GM12878 (cell line): ENCODE results near the gene ZNF687. TPM values are rescaled to one million over a fixed set of nuclear protein-coding genes. Genes with fewer than 3 reads are reported as not detected.

Experiments
- BCL3 ChIP-seq: IDR thresholded peaks from 2 replicates; pipeline ENCODE4 v1.6.1; 2011; ENCODE audit warnings: borderline replicate concordance, low read depth, mild to moderate bottlenecking, moderate library complexity, low read length; ENCODE audit not compliant: insufficient read depth, poor library complexity, severe bottlenecking
- CEBPZ ChIP-seq: fragments of 150-350 bp; IDR thresholded peaks from 2 replicates; pipeline ENCODE4 v1.6.1; 2016; ENCODE audit warnings: low read depth, low read length
- ETV6 ChIP-seq, 2 experiments: fragments of 450-650 bp in 1 of 2; IDR thresholded peaks in 1 of 2; conservative IDR thresholded peaks in 1 of 2; 2 replicates each; pipeline ENCODE4 v1.6.1; 2014; ENCODE audit warnings: antibody characterized with exemption in 1 of 2, borderline replicate concordance in 1 of 2, low read depth in 1 of 2, mild to moderate bottlenecking in 1 of 2, moderate library complexity in 1 of 2
- IRF4 ChIP-seq: IDR thresholded peaks from 2 replicates; pipeline ENCODE4 v1.6.1; 2011; ENCODE audit warnings: low read depth, low read length
- MYB ChIP-seq: fragments of 150-350 bp; IDR thresholded peaks from 2 replicates; pipeline ENCODE4 v1.6.1; 2014; ENCODE audit warnings: mild to moderate bottlenecking, low read depth, low read length, borderline replicate concordance
- NR2F1 ChIP-seq: fragments of 450-650 bp; conservative IDR thresholded peaks from 2 replicates; pipeline ENCODE4 v1.6.1; 2017; ENCODE audit warnings: mild to moderate bottlenecking
- RBBP5 ChIP-seq: fragments of 200-600 bp; sonication (generic); conservative IDR thresholded peaks from 2 replicates; pipeline ENCODE4 v1.6.1; 2016
- SMC3 ChIP-seq: IDR thresholded peaks from 2 replicates; pipeline ENCODE4 v1.6.1; 2011; ENCODE audit warnings: low read length, improper control_type of control experiment, borderline replicate concordance
- ZNF207 ChIP-seq: fragments of 450-650 bp; IDR thresholded peaks from 2 replicates; pipeline ENCODE4 v1.6.1; 2014; ENCODE audit warnings: antibody characterized with exemption, mild to moderate bottlenecking, borderline replicate concordance
- ZNF592 ChIP-seq: fragments of 450-650 bp; IDR thresholded peaks from 2 replicates; pipeline ENCODE4 v1.6.1; 2017; ENCODE audit warnings: mild to moderate bottlenecking, moderate library complexity
- ZZZ3 ChIP-seq: IDR thresholded peaks from 2 replicates; pipeline ENCODE4 v1.6.1; 2011; ENCODE audit warnings: low read depth; ENCODE audit not compliant: control insufficient read depth, insufficient read length
- polyA plus RNA-seq, 11 experiments: library from polyadenylated mRNA; depleted of rRNA in 4 of 11; unstranded in 6 of 11; stranded (reverse) in 5 of 11; fragments of >200 nt; fragmentation: Nextera tagmentation in 4 of 11; fragmentation: Illumina TruSeq in 1 of 11; extraction: Ambion mirVana in 4 of 11; extraction: Trizol in 1 of 11; gene quantifications; 1 replicate in 1 of 11; 2 replicates in 10 of 11; pipeline versions ENCODE4 v1.2.1 to v1.2.3, GENCODE V29; 2011 to 2016; ENCODE audit warnings: inconsistent platforms in 2 of 11, missing spikeins in 2 of 11, low read depth in 1 of 11
- total RNA-seq, 4 experiments: library from RNA; depleted of rRNA in 3 of 4; stranded (reverse); fragments of >200 nt in 3 of 4; fragmentation: Illumina TruSeq in 1 of 4; extraction: Trizol in 1 of 4; gene quantifications; 2 replicates each; pipeline versions ENCODE4 v1.2.1 to v1.2.3, GENCODE V29; 2013 to 2021

Gene ZNF687
- total and polyA plus RNA-seq, 10 of the 15 experiments (the other 5 are each of a cell fraction or from before 2014, with no cell fraction given): 0.08 to 30.9 (median 9.9) TPM

GRCh38 chr1:151324390-151324930 lies 42.4 kb downstream of the ZNF687 start (continued):
- no peak for TF ChIP-seq ZNF592
- TF ChIP-seq IRF4: no peak
- no peak for TF ChIP-seq CEBPZ
- no peak for TF ChIP-seq ETV6 (conservative IDR thresholded peaks at IDR 0.05 in 1 of 2, IDR thresholded peaks at IDR 0.05 in 1 of 2; ENCODE audit: borderline replicate concordance in 1 of 2, low read depth in 1 of 2)
- no peak for TF ChIP-seq BCL3
- no peak for TF ChIP-seq ZNF207
- no peak for TF ChIP-seq RBBP5
- TF ChIP-seq MYB: no peak
- TF ChIP-seq NR2F1: no peak
- TF ChIP-seq SMC3: no peak
- no peak for TF ChIP-seq ZZZ3
